T-helper 2 cell treated with Interferon-gamma antibody and Interleukin-4, amounts not matched to agents 5 μg/mL and 100 μg/mL, for 36 hours (primary cell): ENCODE results near the gene THAP10.
"Not testable (repeated sequence)": the region's sequence is repeated elsewhere in the genome, so short reads cannot be mapped to it uniquely, and the experiment has no call there.

ENCODE experiments used
- DNase-seq: peaks from one replicate; pipeline ENCODE4 v3.0.0; 2021; ENCODE audit warnings: low spot score
- H3K27ac Mint-ChIP-seq: one replicate; pipeline ENCODE4 v1.8.0; 2021; ENCODE audit warnings: mild to moderate bottlenecking, mixed read lengths
- H3K27me3 Mint-ChIP-seq: one replicate; pipeline ENCODE4 v1.8.0; 2021; ENCODE audit warnings: low read depth, mixed read lengths
- H3K36me3 Mint-ChIP-seq: one replicate; pipeline ENCODE4 v1.8.0; 2021; ENCODE audit warnings: low read depth, mixed read lengths
- H3K4me1 Mint-ChIP-seq: one replicate; pipeline ENCODE4 v1.8.0; 2021; ENCODE audit warnings: low read depth, mixed read lengths
- H3K4me3 Mint-ChIP-seq: one replicate; pipeline ENCODE4 v1.8.0; 2022; ENCODE audit warnings: mild to moderate bottlenecking, moderate library complexity, mixed read lengths
- H3K9me3 Mint-ChIP-seq: one replicate; pipeline ENCODE4 v1.8.0; 2021; ENCODE audit warnings: mixed read lengths

The THAP10 gene

DNA sequence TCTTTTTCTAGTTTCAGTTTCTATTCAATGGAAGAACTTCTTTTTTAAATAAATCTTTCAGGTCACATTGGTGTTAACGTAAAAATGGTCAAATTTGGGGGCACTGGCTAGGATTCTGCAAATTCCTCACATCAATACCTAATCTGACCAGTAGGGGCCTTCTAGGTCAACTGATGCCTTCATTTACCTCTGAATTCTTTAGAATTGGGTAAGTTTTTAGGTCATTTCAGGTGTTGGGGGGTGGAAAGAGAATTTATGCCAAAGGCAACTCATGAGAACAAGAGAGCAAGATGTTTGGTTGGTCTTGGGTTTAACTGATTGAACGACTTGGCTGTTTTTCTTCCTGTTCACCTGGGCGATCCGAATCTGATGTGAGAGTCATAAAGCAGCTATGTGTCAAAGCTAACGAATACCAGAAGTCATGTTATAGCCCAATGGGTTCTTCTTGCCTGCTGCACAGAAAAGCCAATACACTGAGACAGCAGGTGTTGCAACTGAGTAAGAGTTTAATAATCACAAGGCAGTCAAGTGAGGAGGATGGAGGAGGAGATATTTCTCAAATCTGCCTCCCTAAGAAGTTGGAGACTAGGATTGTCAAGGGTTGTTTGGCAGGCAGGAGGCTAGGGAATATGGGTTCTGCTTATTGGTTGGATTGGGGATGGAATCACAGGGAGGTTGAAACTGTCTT, 15.7 kb upstream of the THAP10 start:
- no peak for DNase-seq
- H3K9me3 Mint-ChIP-seq = peaks cover 7% of the 10 kb centered on the region
- H3K36me3 Mint-ChIP-seq = no peaks in the 10 kb centered on the region
- no peak overlapping the region for H3K27ac Mint-ChIP-seq
- no peaks in the 10 kb centered on the region for H3K4me1 Mint-ChIP-seq
- H3K27me3 Mint-ChIP-seq = peaks cover 3% of the 10 kb centered on the region
- no peak overlapping the region for H3K4me3 Mint-ChIP-seq

DNA sequence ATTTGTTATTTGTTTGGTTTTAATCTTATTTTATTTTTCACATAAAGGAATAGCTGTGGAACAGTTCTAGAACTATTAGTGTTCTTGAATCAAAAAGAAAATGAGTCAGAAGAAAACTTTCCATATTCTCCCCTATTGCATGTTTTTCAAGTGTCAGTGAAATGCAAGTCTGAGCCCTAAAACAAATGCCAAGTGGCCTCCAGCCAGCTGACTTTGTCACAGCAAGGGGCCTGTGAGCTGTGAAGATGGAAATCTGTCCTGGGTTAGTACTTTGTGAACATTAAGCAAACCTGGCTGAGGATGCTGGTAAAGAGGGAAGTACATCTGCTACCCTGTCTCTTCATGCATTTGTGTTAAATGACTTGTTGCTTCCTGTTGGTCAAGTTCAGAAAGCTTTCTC, 14.6 kb upstream of the THAP10 start:
- Mint-ChIP-seq H3K27me3 (peaks cover 6% of the 10 kb centered on the region), H3K9me3 (peaks cover 7% of the 10 kb centered on the region)

DNA sequence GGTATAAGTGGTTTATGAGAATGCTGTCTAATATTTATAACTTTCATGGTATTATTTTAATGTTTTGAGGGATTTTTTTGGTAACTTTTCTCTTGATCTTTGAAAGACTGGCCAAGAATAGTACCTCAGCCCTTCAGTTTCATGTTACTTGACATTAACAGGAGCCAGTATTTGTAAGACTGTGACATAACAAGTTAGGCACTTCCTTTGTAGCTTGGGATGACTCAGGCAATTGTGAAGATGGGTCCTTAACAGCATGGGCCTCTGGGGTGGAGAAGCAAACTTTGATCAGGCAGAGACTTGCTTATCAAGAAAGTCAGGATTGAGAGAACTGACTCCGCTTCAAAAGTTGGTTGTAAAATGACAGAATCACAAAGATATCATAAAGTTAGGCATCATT, 9.9 kb upstream of the THAP10 start:
- DNase-seq = no peak
- Mint-ChIP-seq H3K27ac (no peak overlapping the region), H3K27me3 (peaks cover 15% of the 10 kb centered on the region), H3K4me1 (no peaks in the 10 kb centered on the region), H3K4me3 (no peak overlapping the region), H3K36me3 (no peaks in the 10 kb centered on the region), H3K9me3 (no peaks in the 10 kb centered on the region)

More for the DNA sequence above, 14.6 kb upstream of the THAP10 start:
- Mint-ChIP-seq H3K36me3 (no peaks in the 10 kb centered on the region), H3K4me1 (no peaks in the 10 kb centered on the region), H3K4me3 (no peak overlapping the region), H3K27ac (no peak overlapping the region)
- DNase-seq = no peak

DNA sequence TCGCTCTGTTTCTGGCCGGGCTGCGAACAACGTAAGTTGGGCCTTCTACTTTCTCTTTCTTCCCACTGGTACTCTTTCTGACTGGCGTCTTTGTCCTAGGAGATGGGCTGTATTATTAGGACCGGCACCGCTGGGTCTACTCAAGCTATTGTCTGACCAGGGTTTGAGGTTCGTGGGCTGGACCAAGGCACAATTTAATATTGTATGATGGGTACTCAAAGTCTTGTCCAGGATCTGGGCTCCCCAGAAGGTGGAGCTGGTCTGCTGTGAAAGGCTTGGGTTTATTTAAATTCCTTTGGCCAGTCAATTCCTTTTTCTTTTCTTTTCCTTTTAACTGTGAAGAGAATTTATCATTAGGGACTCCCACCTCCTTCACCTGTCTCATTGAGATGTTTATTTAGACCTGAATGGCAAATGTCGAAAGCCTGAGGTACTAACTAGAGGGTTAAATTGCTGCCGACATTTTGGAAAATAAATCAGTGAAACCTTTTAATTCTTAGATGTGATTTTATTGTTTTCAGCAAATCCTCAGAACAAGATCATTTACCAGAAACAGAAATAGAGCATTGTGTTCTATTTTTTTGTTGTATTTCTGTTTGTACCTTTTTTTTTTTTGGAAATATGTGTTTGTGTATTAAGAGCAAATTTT, 803 bp upstream of the THAP10 start:
- H3K36me3 Mint-ChIP-seq = no peaks in the 10 kb centered on the region
- peaks cover 9% of the 10 kb centered on the region for H3K4me1 Mint-ChIP-seq
- peaks cover 56% of the 10 kb centered on the region for H3K27me3 Mint-ChIP-seq
- H3K9me3 Mint-ChIP-seq = no peaks in the 10 kb centered on the region
- no peak for DNase-seq
- H3K4me3 Mint-ChIP-seq = peak overlapping the region; percentile 87
- no peak overlapping the region for H3K27ac Mint-ChIP-seq

DNA sequence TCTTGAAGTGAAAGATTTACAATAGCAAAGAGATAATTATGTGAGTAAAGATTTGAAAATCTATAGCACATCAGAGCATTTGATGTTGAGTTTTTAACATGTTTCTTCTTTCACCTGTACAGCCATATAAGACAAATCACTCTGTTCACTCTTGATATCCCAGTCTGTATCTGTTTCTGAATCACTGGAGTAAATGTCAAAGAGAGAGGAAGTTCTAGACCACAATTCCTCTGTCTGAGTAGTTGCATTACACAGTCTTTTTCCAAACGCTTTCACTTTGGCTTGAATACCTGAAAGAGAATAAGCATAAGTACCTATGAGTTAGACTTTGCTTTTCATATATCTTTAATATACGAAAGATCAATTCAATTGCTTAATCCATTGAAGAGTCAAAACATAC, 9.9 kb downstream of the THAP10 start:
- no peak for DNase-seq
- Mint-ChIP-seq H3K27ac (no peak overlapping the region), H3K27me3 (peaks cover 20% of the 10 kb centered on the region), H3K36me3 (no peaks in the 10 kb centered on the region), H3K4me1 (peaks cover 2% of the 10 kb centered on the region), H3K4me3 (no peak overlapping the region), H3K9me3 (no peaks in the 10 kb centered on the region)

DNA sequence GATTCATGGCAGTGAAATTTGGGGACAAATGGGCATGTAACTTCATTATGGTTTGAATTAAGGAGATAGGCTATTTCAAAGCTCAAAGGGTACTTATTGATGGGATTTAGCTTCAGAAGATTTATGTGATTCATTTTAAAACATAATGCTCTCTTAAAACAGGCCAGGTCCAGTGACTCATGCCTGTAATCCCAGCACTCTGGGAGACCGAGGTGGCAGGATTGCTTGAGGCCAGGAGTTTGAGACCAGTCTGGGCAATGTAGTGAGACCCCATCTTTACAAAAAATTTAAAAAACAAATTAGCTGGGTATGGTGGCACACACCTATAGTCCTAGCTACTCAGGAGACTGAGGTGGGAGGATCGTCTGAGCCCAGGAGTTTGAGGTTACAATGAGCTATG, 11.5 kb downstream of the THAP10 start:
- DNase-seq = no peak
- Mint-ChIP-seq H3K4me1 (peaks cover 2% of the 10 kb centered on the region), H3K36me3 (no peaks in the 10 kb centered on the region), H3K9me3 (no peaks in the 10 kb centered on the region), H3K4me3 (no peak overlapping the region), H3K27ac (no peak overlapping the region), H3K27me3 (peaks cover 23% of the 10 kb centered on the region)

DNA sequence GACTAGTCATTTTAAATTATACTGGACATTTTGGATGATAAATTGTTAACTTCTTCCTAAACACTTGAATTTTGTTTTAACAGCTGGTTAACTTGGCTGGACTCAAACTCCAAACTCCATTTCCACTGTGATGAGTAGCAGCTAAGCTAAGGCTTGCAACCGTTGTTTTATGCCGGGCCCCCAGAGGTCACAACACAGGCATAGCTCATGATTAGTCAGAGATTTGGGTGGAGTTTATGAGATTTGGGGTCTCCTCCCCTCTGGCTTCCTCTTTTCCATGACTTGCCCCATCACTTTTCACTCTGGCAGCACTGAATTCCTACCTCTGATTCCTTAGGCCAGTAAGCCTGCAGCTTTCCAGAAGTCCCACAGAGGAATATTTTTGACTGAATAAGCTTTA, 12.8 kb downstream of the THAP10 start:
- H3K27ac Mint-ChIP-seq = no peak overlapping the region
- no peaks in the 10 kb centered on the region for H3K36me3 Mint-ChIP-seq
- H3K9me3 Mint-ChIP-seq = no peaks in the 10 kb centered on the region
- no peak overlapping the region for H3K4me3 Mint-ChIP-seq
- H3K4me1 Mint-ChIP-seq = peaks cover 2% of the 10 kb centered on the region
- H3K27me3 Mint-ChIP-seq = peaks cover 25% of the 10 kb centered on the region
- no peak for DNase-seq

DNA sequence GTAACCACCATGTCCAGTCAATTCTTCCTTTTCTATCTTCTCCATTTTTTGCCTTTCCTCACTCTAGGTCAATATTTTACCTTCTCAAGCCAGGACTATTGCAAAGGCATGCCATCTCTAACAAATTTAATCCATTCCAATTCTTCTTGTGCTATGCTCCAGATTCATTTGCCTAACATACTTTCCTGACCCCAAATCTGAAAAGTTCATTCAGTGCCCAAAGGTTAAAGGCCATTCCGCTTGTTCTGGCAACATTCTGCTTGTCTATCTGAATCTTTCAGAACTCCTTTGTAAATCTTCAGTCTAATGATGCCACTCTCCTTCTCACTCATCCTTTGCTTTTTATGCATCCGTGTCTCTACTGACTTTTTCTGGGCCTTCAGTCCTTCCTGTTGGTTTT, 15.6 kb downstream of the THAP10 start:
- Mint-ChIP-seq H3K27me3 (peaks cover 18% of the 10 kb centered on the region), H3K27ac (no peak overlapping the region), H3K9me3 (no peaks in the 10 kb centered on the region), H3K4me3 (no peak overlapping the region), H3K4me1 (no peaks in the 10 kb centered on the region), H3K36me3 (no peaks in the 10 kb centered on the region)
- DNase-seq = no peak

DNA sequence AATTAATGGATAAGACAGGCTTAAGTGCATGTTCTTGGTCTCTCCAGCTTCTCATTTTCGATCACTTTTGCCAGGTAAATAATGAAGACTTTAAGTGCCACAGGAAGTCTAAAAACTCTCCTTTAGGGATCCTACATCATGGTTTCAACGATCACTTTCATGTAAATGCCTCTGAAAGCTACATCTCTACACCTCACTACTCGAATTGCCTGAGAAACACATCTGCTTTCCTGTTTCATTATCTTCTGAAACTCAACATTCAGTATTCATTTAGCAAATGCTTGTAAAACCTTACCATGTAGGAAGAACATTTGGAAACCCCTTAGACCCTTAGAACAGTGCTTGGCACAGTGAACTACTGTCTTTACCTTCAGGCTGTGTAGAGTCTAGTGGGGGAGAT, 16.2 kb downstream of the THAP10 start:
- H3K9me3 Mint-ChIP-seq = no peaks in the 10 kb centered on the region
- no peaks in the 10 kb centered on the region for H3K4me1 Mint-ChIP-seq
- no peak overlapping the region for H3K4me3 Mint-ChIP-seq
- DNase-seq = no peak
- peaks cover 18% of the 10 kb centered on the region for H3K27me3 Mint-ChIP-seq
- H3K27ac Mint-ChIP-seq = no peak overlapping the region
- H3K36me3 Mint-ChIP-seq = no peaks in the 10 kb centered on the region

DNA sequence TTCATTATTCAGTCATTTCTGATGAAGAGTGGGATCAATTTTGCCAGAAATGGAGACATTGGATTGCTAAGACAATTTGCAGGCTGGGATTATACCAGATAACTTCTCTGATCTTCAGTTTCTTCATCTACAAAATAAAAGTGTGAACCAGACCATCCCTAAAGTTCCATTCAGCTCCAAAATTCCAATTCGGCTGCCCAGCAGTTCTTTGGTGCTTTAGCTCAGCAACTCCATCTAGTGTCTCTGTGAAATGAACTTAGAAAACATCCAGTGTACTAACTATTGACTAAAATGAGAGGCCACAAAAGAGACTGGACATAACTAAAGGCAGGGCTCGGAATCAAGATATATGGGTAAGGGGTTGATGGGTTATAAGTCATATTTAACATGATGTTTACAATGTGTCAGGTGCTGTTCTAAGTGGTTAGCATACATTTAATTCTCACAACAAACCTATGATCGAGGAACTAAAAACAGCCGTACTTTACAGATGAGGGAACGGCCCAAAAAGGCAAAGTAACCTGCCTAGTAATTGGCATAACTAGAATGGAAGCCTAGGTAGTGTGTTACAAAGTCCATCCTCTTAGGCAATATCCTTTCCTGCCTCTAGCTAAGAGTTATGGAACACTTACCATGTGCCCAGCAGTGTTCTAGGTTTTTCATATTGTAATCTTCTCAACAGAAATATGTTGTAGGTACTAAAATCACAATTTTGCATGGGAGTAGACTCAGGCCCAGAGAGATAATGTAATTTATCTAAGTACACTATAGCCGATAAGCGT, 17.0 kb downstream of the THAP10 start:
- Mint-ChIP-seq H3K4me3 (no peak overlapping the region), H3K4me1 (no peaks in the 10 kb centered on the region), H3K9me3 (no peaks in the 10 kb centered on the region), H3K36me3 (no peaks in the 10 kb centered on the region), H3K27ac (no peak overlapping the region), H3K27me3 (peaks cover 18% of the 10 kb centered on the region)
- DNase-seq = no peak

DNA sequence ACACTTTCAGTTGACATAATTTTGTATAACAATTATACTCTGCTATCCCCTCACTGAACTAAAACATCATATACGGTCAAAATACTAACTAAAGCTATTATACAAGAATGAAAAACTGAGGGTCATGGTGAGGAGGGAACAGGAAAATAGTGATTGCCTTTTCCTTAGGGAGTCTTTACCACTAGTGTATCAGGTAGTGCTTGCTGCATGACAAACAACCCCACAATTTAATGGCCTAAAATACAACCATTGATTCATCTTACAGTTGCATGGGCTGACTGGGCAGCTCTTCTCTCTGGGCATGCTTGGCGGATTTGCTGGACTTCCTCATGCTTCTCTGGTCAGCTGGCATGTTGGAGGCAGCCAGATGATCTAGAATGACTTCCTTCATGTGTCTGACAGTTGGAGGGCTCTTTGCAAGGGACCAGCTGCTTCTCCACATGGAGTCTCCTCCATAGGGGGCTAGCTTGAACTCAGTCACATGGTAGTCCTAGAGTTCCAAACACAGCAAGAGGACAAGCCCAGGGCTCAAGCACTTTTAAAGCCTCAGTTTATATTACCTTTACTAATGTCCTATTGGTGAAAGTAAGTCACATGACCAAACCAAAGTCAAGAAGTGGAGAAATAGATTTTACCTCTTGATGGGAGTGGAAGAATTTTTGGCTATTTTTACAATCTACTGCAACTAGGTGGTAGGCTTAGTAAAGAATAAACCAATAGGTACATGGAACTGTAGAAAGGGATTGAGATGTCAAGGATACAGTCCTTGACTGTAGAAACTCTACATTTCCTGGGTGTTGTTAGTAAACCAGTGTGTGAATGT, 18.8 kb downstream of the THAP10 start:
- no peak for DNase-seq
- no peak overlapping the region for H3K27ac Mint-ChIP-seq
- no peaks in the 10 kb centered on the region for H3K9me3 Mint-ChIP-seq
- no peaks in the 10 kb centered on the region for H3K4me1 Mint-ChIP-seq
- no peak overlapping the region for H3K4me3 Mint-ChIP-seq
- H3K36me3 Mint-ChIP-seq = no peaks in the 10 kb centered on the region
- H3K27me3 Mint-ChIP-seq = peaks cover 15% of the 10 kb centered on the region

DNA sequence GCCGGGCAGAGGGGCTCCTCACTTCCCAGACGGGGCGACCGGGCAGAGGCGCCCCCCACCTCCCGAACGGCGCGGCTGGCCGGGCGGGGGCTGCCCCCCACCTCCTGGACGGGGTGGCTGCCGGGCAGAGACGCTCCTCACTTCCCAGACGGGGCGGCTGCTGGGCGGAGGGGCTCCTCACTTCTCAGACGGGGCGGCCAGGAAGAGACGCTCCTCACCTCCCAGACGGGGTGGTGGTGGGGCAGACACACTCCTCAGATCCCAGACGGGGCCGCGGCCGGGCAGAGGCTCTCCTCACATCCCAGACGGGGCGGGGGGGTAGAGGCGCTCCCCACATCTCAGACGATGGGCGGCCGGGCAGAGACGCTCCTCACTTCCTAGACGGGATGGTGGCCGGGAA, 20.7 kb downstream of the THAP10 start:
- H3K4me3 Mint-ChIP-seq, H3K9me3 Mint-ChIP-seq, H3K4me1 Mint-ChIP-seq, H3K36me3 Mint-ChIP-seq, H3K27ac Mint-ChIP-seq, DNase-seq: not testable (repeated sequence)
- peaks cover 11% of the 10 kb centered on the region for H3K27me3 Mint-ChIP-seq

DNA sequence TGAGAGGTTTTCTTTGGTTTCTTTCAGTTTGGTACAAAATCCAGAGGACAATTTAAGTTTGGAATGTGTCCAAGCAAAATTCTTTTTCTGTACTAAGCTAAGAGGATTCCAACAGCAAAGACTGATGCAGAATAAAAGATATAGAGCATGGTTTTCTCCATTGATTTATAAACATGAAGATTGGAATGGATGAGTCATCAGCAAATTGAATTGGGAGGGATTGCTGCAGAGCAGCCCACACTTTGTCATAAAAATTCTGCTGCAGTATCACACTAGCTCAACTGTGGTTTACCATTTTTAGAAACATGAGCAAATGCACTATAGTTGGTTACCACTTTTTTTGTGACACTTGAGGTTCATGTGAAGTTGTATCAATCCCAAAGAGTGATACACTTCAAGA, 22.2 kb downstream of the THAP10 start:
- no peaks in the 10 kb centered on the region for H3K4me1 Mint-ChIP-seq
- DNase-seq = no peak
- H3K4me3 Mint-ChIP-seq = no peak overlapping the region
- H3K36me3 Mint-ChIP-seq = no peaks in the 10 kb centered on the region
- H3K27ac Mint-ChIP-seq = no peak overlapping the region
- peaks cover 4% of the 10 kb centered on the region for H3K27me3 Mint-ChIP-seq
- no peaks in the 10 kb centered on the region for H3K9me3 Mint-ChIP-seq

DNA sequence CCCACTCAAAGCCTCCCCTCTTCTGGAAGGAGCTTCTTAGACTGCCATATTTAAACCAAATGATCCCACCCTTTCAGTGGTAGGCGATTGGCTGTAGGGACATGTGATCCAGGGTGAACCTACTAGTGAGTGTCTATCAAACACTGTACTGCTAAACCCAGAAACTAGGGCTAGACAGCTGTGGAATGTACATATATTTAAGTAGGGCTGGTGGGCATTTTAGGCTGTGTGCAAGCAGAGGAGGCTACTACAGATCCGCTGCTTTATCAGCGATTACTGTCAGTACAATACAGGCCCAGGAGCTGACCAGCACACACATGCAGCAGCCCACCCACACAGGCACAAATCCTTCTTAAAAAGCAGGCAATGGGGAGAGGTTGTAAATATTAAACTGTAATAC, 22.9 kb downstream of the THAP10 start:
- H3K27me3 Mint-ChIP-seq = peaks cover 4% of the 10 kb centered on the region
- DNase-seq = no peak
- no peaks in the 10 kb centered on the region for H3K9me3 Mint-ChIP-seq
- no peaks in the 10 kb centered on the region for H3K36me3 Mint-ChIP-seq
- H3K4me1 Mint-ChIP-seq = no peaks in the 10 kb centered on the region
- no peak overlapping the region for H3K4me3 Mint-ChIP-seq
- H3K27ac Mint-ChIP-seq = no peak overlapping the region
